Measurements from ENCODE around the gene SLC25A17.
"Not testable (repeated sequence)": the region's sequence is repeated elsewhere in the genome, so short reads cannot be mapped to it uniquely, and the experiment has no call there.

The SLC25A17 gene

GRCh38 chr22:40782521-40782920, 36.6 kb downstream of the SLC25A17 start:
- Histone ChIP-seq H3K9ac (ENCODE audit: low read depth, low read length) (no peak overlapping the region), H3K4me3 (ENCODE audit: low read length) (no peak overlapping the region), H3K27ac (ENCODE audit: low read length) (no peak overlapping the region), H3K9me3 (ENCODE audit: insufficient read depth, low read depth, low read length) (no peaks in the 10 kb centered on the region), H3K4me1 (ENCODE audit: insufficient read depth, low read length) (no peaks in the 10 kb centered on the region), H3K36me3 (ENCODE audit: insufficient read depth, low read depth, low read length) (peaks cover 41% of the 10 kb centered on the region), H3K27me3 (ENCODE audit: insufficient read depth, low read length) (no peaks in the 10 kb centered on the region)

GRCh38 chr22:40781749-40782148, 37.4 kb downstream of the SLC25A17 start:
- not testable (repeated sequence) for H3K9me3 ChIP-seq (ENCODE audit: insufficient read depth, low read depth, low read length); H3K27me3 ChIP-seq (ENCODE audit: insufficient read depth, low read length); H3K27ac ChIP-seq (ENCODE audit: low read length); H3K9ac ChIP-seq (ENCODE audit: low read depth, low read length); H3K4me1 ChIP-seq (ENCODE audit: insufficient read depth, low read length); H3K4me3 ChIP-seq (ENCODE audit: low read length)
- H3K36me3 ChIP-seq (ENCODE audit: insufficient read depth, low read depth, low read length): peaks cover 40% of the 10 kb centered on the region

- Histone ChIP-seq H3K9ac (ENCODE audit: low read depth, low read length) (no peak overlapping the region), H3K4me3 (ENCODE audit: low read length) (no peak overlapping the region), H3K27ac (ENCODE audit: low read length) (no peak overlapping the region), H3K36me3 (ENCODE audit: insufficient read depth, low read depth, low read length) (peaks cover 65% of the 10 kb centered on the region), H3K4me1 (ENCODE audit: insufficient read depth, low read length) (no peaks in the 10 kb centered on the region), H3K9me3 (ENCODE audit: insufficient read depth, low read depth, low read length) (no peaks in the 10 kb centered on the region), H3K27me3 (ENCODE audit: insufficient read depth, low read length) (no peaks in the 10 kb centered on the region)
These were observed 49.4 kb downstream of the SLC25A17 start for GRCh38 chr22:40769761-40770160.

GRCh38 chr22:40768206-40768605, 50.9 kb downstream of the SLC25A17 start:
- Histone ChIP-seq H3K4me1 (ENCODE audit: insufficient read depth, low read length) (no peaks in the 10 kb centered on the region), H3K9ac (ENCODE audit: low read depth, low read length) (no peak overlapping the region), H3K9me3 (ENCODE audit: insufficient read depth, low read depth, low read length) (no peaks in the 10 kb centered on the region), H3K27me3 (ENCODE audit: insufficient read depth, low read length) (no peaks in the 10 kb centered on the region), H3K4me3 (ENCODE audit: low read length) (no peak overlapping the region), H3K27ac (ENCODE audit: low read length) (no peak overlapping the region), H3K36me3 (ENCODE audit: insufficient read depth, low read depth, low read length) (peaks cover 51% of the 10 kb centered on the region)

GRCh38 chr22:40766956-40767355, 52.2 kb downstream of the SLC25A17 start:
- H3K9ac ChIP-seq (ENCODE audit: low read depth, low read length): no peak overlapping the region
- H3K27me3 ChIP-seq (ENCODE audit: insufficient read depth, low read length): no peaks in the 10 kb centered on the region
- peaks cover 39% of the 10 kb centered on the region for H3K36me3 ChIP-seq (ENCODE audit: insufficient read depth, low read depth, low read length)
- no peaks in the 10 kb centered on the region for H3K4me1 ChIP-seq (ENCODE audit: insufficient read depth, low read length)
- no peak overlapping the region for H3K4me3 ChIP-seq (ENCODE audit: low read length)
- H3K9me3 ChIP-seq (ENCODE audit: insufficient read depth, low read depth, low read length): no peaks in the 10 kb centered on the region
- H3K27ac ChIP-seq (ENCODE audit: low read length): no peak overlapping the region

- H3K4me3 ChIP-seq (ENCODE audit: low read length): no peak overlapping the region
- peaks cover 19% of the 10 kb centered on the region for H3K36me3 ChIP-seq (ENCODE audit: insufficient read depth, low read depth, low read length)
- H3K27me3 ChIP-seq (ENCODE audit: insufficient read depth, low read length): no peaks in the 10 kb centered on the region
- H3K27ac ChIP-seq (ENCODE audit: low read length): no peak overlapping the region
- H3K9ac ChIP-seq (ENCODE audit: low read depth, low read length): no peak overlapping the region
- no peaks in the 10 kb centered on the region for H3K9me3 ChIP-seq (ENCODE audit: insufficient read depth, low read depth, low read length)
- H3K4me1 ChIP-seq (ENCODE audit: insufficient read depth, low read length): no peaks in the 10 kb centered on the region
These were observed 54.2 kb downstream of the SLC25A17 start for GRCh38 chr22:40764763-40765441.

GRCh38 chr22:40759294-40759840, 59.8 kb downstream of the SLC25A17 start:
- Histone ChIP-seq H3K27ac (ENCODE audit: low read length) (no peak overlapping the region), H3K27me3 (ENCODE audit: insufficient read depth, low read length) (no peaks in the 10 kb centered on the region)

GRCh38 chr22:40758851-40759250, 60.3 kb downstream of the SLC25A17 start:
- not testable (repeated sequence) for H3K9me3 ChIP-seq (ENCODE audit: insufficient read depth, low read depth, low read length); H3K4me3 ChIP-seq (ENCODE audit: low read length); H3K9ac ChIP-seq (ENCODE audit: low read depth, low read length); H3K36me3 ChIP-seq (ENCODE audit: insufficient read depth, low read depth, low read length); H3K4me1 ChIP-seq (ENCODE audit: insufficient read depth, low read length); H3K27ac ChIP-seq (ENCODE audit: low read length); H3K27me3 ChIP-seq (ENCODE audit: insufficient read depth, low read length)

More at GRCh38 chr22:40759294-40759840, 59.8 kb downstream of the SLC25A17 start:
- Histone ChIP-seq H3K9ac (ENCODE audit: low read depth, low read length) (no peak overlapping the region), H3K4me3 (ENCODE audit: low read length) (no peak overlapping the region), H3K36me3 (ENCODE audit: insufficient read depth, low read depth, low read length) (no peaks in the 10 kb centered on the region), H3K4me1 (ENCODE audit: insufficient read depth, low read length) (no peaks in the 10 kb centered on the region), H3K9me3 (ENCODE audit: insufficient read depth, low read depth, low read length) (no peaks in the 10 kb centered on the region)

GRCh38 chr22:40758390-40758789, 60.8 kb downstream of the SLC25A17 start:
- H3K4me3 ChIP-seq (ENCODE audit: low read length): no peak overlapping the region
- no peaks in the 10 kb centered on the region for H3K9me3 ChIP-seq (ENCODE audit: insufficient read depth, low read depth, low read length)
- no peaks in the 10 kb centered on the region for H3K36me3 ChIP-seq (ENCODE audit: insufficient read depth, low read depth, low read length)
- no peak overlapping the region for H3K9ac ChIP-seq (ENCODE audit: low read depth, low read length)
- no peak overlapping the region for H3K27ac ChIP-seq (ENCODE audit: low read length)
- no peaks in the 10 kb centered on the region for H3K4me1 ChIP-seq (ENCODE audit: insufficient read depth, low read length)
- H3K27me3 ChIP-seq (ENCODE audit: insufficient read depth, low read length): no peaks in the 10 kb centered on the region

- H3K27ac ChIP-seq (ENCODE audit: low read length): no peak overlapping the region
- H3K27me3 ChIP-seq (ENCODE audit: insufficient read depth, low read length): no peaks in the 10 kb centered on the region
- H3K9me3 ChIP-seq (ENCODE audit: insufficient read depth, low read depth, low read length): no peaks in the 10 kb centered on the region
- no peaks in the 10 kb centered on the region for H3K36me3 ChIP-seq (ENCODE audit: insufficient read depth, low read depth, low read length)
- no peak overlapping the region for H3K4me3 ChIP-seq (ENCODE audit: low read length)
- H3K4me1 ChIP-seq (ENCODE audit: insufficient read depth, low read length): no peaks in the 10 kb centered on the region
- no peak overlapping the region for H3K9ac ChIP-seq (ENCODE audit: low read depth, low read length)
These were observed 62.1 kb downstream of the SLC25A17 start for GRCh38 chr22:40757071-40757470.

GRCh38 chr22:40753114-40753513, 66.0 kb downstream of the SLC25A17 start:
- no peak overlapping the region for H3K27ac ChIP-seq (ENCODE audit: low read length)
- no peaks in the 10 kb centered on the region for H3K27me3 ChIP-seq (ENCODE audit: insufficient read depth, low read length)
- H3K4me3 ChIP-seq (ENCODE audit: low read length): no peak overlapping the region
- peaks cover 9% of the 10 kb centered on the region for H3K9me3 ChIP-seq (ENCODE audit: insufficient read depth, low read depth, low read length)
- no peak overlapping the region for H3K9ac ChIP-seq (ENCODE audit: low read depth, low read length)
- H3K4me1 ChIP-seq (ENCODE audit: insufficient read depth, low read length): peaks cover 3% of the 10 kb centered on the region; the same call in 1 of the 2 replicates
- no peaks in the 10 kb centered on the region for H3K36me3 ChIP-seq (ENCODE audit: insufficient read depth, low read depth, low read length)

- no peak overlapping the region for H3K4me3 ChIP-seq (ENCODE audit: low read length)
- H3K27ac ChIP-seq (ENCODE audit: low read length): no peak overlapping the region
- no peak overlapping the region for H3K9ac ChIP-seq (ENCODE audit: low read depth, low read length)
- peaks cover 18% of the 10 kb centered on the region for H3K9me3 ChIP-seq (ENCODE audit: insufficient read depth, low read depth, low read length)
- no peaks in the 10 kb centered on the region for H3K27me3 ChIP-seq (ENCODE audit: insufficient read depth, low read length)
- peaks cover 3% of the 10 kb centered on the region; the same call in 1 of the 2 replicates for H3K4me1 ChIP-seq (ENCODE audit: insufficient read depth, low read length)
- no peaks in the 10 kb centered on the region for H3K36me3 ChIP-seq (ENCODE audit: insufficient read depth, low read depth, low read length)
These were observed 67.9 kb downstream of the SLC25A17 start for GRCh38 chr22:40751250-40751649.
